ENCODE data around the gene DPM1. TPM values are rescaled to one million over a fixed set of nuclear protein-coding genes. Genes with fewer than 3 reads are reported as not detected.

DPM1 gene
- total RNA-seq, 1 experiment from 2014 or later = 57.8 TPM

- DNase-seq (ENCODE audit: low spot score) (no peak), ATAC-seq (peak; percentile 23)
- H3K27ac Mint-ChIP-seq = 0 out of 2 replicates have a peak overlapping the region, but pooled peaks have one; percentile 36
Observed at GRCh38 chr20:50885068-50885467, 73.3 kb downstream of the DPM1 start.

More at GRCh38 chr20:50885068-50885467, 73.3 kb downstream of the DPM1 start:
- ChIA-PET CTCF (interaction anchor here (0.5 to 6.1 kb wide), 4 partner anchors 15 to 389 kb away, joined by 3 to 31 read pairs (median 4); partner anchors contain the start of gene BCAS4), POLR2A (interaction anchor here (1.3 kb wide), 1 partner anchor 14 kb away, joined by 8 read pairs; no protein-coding TSS in a partner anchor)
- peaks cover 2% of the 10 kb centered on the region for H3K4me1 Mint-ChIP-seq
- no peak overlapping the region for H3K4me3 Mint-ChIP-seq
- peaks cover 19% of the 10 kb centered on the region for H3K36me3 Mint-ChIP-seq
- TF ChIP-seq IRF1 (CRISPR knock-in tag; IDR thresholded peaks at IDR 0.05) (no peak), CREM (CRISPR knock-in tag; IDR thresholded peaks at IDR 0.05) (no peak), ATF1 (CRISPR knock-in tag; IDR thresholded peaks at IDR 0.05) (no peak), AR (CRISPR knock-in tag; IDR thresholded peaks at IDR 0.05) (no peak), USF2 (CRISPR knock-in tag; IDR thresholded peaks at IDR 0.05) (no peak), JAZF1 (CRISPR knock-in tag; IDR thresholded peaks at IDR 0.05) (no peak), NR1H2 (CRISPR knock-in tag; IDR thresholded peaks at IDR 0.05) (no peak), PRRX2 (CRISPR knock-in tag; IDR thresholded peaks at IDR 0.05) (no peak), PREB (CRISPR knock-in tag; IDR thresholded peaks at IDR 0.05; ENCODE audit: borderline replicate concordance) (no peak), STAT6 (CRISPR knock-in tag; conservative IDR thresholded peaks at IDR 0.05; ENCODE audit: low read depth) (no peak), ZNF281 (CRISPR knock-in tag; IDR thresholded peaks at IDR 0.05) (no peak), ATF2 (CRISPR knock-in tag; IDR thresholded peaks at IDR 0.05; ENCODE audit: borderline replicate concordance, low read depth) (no peak), ZSCAN18 (CRISPR knock-in tag; IDR thresholded peaks at IDR 0.05) (no peak), CTCF (IDR thresholded peaks at IDR 0.05) (no peak), ETV6 (CRISPR knock-in tag; IDR thresholded peaks at IDR 0.05) (no peak), ZNF416 (CRISPR knock-in tag; IDR thresholded peaks at IDR 0.05) (no peak), NR3C1 (CRISPR knock-in tag; conservative IDR thresholded peaks at IDR 0.05; ENCODE audit: low read depth) (no peak), MYBL2 (CRISPR knock-in tag; IDR thresholded peaks at IDR 0.05) (no peak), ESRRA (CRISPR knock-in tag; IDR thresholded peaks at IDR 0.05; ENCODE audit: borderline replicate concordance) (no peak)
- no peaks in the 10 kb centered on the region for H3K9me3 Mint-ChIP-seq
- H3K27me3 Mint-ChIP-seq (ENCODE audit: low read depth) = no peaks in the 10 kb centered on the region

Measured in WTC11 (cell line).